GM19025 (cell line): Measurements from ENCODE around the gene GSE1.
"Not testable (repeated sequence)": the region's sequence is repeated elsewhere in the genome, so short reads cannot be mapped to it uniquely, and the experiment has no call there.

Experiments used
- ATAC-seq: cut with Tn5 transposase; IDR thresholded peaks from one replicate; pipeline ENCODE4 v1.9.1; 2021; ENCODE audit warnings: mild to moderate bottlenecking, low read depth, moderate library complexity; ENCODE audit not compliant: unreplicated experiment

GSE1 gene

DNA sequence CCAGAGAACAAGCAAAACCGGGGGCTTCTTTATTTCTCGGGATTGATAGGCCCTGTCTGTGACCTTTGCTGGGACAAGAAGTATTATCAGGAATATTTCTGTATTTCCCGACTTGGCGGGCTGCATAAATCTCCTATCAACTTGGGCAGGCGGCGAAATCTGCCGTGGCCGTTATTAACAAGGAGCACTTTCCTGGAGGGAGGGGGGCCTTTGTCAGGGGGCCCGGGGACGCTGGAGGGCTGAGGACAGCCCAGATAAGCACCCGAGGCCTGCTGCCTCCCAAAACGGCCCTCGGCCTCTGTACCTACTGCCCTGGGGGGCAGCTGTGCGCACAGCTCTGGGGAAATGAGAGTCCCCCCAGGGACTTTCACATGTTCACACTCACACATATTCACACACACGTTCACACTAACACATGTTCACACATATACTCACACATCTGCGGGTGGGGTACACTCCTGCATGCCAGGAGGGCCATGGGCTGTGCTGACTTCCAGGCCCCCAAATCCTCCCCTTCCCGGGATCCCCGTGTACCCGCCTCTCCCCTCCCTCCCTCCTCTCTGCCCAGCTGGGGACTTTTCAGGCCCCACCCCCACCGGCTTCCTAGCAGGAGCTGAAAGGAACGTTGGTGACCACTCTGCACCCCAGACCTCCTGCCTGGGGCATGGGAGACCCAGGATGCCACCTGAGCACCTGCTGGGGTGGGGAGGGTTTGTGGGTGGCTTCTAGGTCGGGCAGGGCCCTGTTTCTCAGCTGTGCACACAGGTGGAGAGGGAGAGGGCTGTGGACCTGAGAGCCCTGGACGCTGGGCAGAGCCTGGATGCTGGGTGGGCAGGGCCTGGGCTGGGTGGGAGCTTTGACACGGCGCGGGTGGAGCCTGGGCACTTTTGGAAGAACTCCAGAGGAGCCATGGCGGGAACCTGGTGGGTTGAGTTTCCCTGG lies 24.3 kb upstream of the GSE1 start:
- ATAC-seq: no peak

DNA sequence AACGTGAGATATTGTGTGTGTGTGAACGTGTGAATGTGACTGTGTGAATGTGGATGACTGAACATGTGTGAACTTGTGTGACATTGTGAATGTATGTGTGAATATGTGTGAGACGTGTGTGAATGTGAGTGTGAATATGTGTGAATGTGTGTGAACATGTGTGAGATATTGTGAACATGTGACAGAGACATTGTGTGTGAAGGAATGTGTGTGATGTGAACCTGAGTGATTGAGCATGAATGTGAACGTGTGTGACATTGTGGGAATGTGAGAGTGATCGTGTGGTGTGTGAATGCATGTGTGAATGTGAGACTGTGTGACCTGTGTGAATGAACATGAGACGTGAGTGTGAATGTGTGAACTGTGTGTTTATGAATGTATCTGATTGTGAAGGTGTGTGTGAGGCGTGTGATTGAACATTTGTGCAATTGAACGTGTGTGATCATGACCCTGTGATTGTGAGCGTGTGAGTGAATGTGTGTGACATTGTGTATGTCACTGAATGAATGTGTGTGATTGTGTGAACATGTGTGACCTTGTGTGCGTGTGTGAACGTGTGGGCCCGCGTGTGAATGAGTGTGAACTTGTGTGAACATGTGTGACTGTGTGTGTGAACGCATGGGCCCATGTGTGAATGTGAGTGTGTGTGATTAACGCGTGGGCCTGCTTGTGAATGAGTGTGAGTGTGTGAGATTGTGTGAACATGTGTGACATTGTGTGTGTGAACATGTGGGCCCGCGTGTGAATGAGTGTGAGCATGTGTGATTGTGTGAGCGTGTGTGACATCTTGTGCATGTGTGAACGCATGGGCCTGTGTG lies 23.2 kb upstream of the GSE1 start:
- ATAC-seq: no peak

DNA sequence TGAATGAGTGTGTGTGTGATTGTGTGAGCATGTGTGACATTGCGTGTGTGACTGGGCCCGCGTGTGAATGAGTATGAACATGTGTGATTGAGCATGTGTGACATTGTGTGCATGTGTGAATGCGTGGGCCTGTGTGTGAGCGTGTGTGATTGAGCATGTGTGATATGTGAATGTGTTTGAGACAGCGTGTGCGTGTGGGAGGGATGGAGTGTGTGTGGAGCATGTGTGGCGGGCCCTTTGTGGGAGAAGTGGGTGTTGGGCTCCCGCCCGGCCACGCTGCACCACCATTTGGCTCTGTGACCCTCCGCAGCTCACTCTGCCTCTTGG lies 22.7 kb upstream of the GSE1 start:
- no peak for ATAC-seq

DNA sequence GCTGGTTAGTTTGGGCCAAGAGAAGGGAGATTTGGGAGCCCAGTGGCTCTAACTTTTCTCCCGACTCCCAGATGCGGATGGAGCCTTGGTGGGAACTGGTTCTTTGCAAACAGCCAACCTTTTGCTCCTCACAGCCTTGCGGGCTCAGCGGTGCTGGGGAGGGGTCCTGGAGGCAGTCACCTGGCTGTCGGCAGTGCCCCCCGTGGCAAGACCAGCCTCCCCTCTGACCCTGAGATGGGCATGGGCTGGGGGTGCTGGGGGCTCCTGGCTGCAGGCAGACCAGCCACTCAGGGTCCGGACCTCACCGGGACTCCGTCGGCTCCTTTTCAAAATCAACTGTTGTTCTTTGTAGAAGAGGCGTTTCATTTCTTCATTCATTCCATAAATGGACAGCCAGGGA lies 21.7 kb upstream of the GSE1 start:
- ATAC-seq: no peak

DNA sequence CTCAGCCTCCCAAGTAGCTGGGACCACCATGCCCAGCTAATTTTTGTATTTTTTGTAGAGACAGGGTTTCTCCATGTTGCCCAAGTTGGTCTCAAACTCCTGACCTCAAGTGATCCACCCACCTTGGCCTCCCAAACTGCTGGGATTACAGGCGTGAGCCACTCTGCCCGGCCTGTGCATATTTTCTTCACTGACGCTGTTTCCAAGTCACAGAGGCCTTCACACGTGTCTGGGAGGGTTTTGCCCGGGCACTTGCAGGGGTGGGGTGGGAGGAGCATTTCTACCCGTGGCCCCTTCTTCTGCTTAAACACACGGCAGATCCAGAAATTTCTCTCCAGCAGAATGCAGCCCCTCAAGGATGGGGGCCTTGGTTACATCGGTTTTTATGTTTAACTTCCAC lies 20.8 kb upstream of the GSE1 start:
- not testable (repeated sequence) for ATAC-seq

DNA sequence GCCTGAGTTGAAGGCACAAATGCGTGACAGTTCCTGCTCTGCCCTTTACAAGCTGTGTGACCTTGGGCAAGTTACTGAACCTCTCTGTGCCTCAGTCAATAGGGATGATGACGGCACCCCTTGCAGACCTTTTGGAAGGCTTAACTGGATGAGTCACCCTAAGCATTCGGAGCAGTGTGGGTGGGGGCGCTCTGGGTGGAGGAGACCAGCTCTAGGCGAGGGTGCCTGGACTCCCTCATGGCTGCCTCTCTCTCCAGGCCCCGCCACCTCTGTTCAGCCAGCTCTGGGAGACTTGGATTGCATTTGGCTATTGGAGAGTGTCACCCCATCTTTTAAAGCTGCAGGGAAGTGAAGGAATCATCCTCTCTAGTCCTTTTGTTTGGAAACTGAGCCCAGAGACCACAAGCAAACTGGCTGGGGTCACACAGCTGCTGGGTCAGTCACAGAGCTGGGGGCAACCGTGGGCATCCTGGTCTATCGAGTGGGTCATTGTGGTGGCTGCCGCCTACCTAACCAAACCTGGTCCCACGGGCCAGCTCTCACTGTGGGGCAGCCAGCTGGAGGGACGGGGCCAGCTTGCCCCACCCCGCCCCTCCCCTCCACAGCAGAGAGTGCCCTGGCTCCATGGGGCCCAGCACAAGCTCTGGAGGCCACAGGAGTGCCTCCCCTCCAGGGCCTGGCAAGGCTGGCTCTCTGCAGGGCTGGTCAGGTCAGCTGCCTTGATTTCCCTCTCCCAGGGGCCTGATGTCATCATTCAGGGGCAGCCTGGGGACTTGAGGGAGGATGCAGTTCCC lies 20.2 kb upstream of the GSE1 start:
- ATAC-seq: no peak

DNA sequence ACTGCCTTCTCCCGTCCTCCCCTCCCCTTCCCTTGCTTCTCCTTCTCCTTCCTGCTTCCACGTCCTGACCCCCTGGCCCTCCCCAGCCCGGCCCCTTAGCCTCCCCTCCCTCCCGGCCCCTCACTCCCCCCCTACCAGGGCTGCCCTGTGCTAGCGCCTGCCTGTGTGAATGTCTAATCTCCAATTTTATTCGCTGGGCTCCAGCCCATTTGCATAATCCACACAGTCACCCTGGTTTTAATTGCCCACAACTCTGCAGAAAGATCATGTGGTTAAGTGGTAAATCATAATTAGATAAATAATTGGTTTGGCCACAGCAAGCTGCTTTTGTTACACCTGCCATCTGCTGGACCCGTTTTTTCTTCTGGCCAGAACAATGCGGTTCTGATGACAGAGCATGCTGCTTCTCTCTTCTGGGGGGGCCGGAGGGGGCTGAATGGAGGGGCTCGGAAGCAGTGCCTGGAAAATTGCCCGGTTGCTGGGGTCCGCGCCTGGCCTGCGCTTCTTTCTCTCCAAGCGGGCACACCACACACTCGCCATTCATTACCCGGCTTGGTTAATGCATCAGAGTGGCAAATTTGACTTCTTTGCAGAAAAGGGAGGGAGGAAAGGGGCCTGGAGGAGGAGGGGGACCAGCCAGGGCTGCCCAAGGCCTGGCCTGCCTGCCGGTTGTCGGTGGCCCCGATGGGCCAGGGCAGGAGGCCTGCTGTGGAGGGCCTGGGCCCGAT lies 19.5 kb upstream of the GSE1 start:
- ATAC-seq: no peak

DNA sequence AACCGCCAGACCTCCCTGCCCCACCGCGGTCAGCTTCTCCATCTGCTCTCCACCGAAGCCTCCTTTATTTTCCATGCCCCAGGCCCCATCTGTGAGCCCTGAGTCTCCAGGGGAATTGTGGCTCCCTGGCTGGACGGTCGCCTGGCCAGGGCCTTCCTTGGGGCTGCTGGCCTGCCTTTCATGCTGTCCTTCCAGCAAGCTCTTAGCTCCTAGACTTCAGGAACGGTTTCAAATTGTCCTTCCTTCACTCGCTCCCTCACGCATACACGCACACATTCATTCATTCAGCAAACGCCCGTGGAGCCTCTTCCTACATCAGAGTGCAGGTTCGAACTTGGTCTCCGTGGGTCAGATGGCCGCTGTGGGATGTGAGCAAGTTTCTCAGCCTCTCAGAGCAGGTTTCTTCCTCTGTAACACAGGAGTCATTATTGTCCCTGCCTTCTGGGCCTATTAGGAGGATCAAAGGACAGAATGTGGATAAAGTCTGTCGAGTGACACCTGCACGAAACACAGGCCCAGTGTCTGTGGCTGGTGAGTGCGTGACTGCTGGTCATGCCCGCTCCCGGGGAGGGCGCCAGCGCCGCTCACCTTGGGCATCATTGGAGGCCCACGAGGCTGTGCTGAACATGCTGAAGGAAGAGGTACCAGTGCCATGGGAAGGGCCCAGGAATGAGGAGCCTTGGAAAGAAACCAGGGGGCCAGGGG lies 18.7 kb upstream of the GSE1 start:
- no peak for ATAC-seq

DNA sequence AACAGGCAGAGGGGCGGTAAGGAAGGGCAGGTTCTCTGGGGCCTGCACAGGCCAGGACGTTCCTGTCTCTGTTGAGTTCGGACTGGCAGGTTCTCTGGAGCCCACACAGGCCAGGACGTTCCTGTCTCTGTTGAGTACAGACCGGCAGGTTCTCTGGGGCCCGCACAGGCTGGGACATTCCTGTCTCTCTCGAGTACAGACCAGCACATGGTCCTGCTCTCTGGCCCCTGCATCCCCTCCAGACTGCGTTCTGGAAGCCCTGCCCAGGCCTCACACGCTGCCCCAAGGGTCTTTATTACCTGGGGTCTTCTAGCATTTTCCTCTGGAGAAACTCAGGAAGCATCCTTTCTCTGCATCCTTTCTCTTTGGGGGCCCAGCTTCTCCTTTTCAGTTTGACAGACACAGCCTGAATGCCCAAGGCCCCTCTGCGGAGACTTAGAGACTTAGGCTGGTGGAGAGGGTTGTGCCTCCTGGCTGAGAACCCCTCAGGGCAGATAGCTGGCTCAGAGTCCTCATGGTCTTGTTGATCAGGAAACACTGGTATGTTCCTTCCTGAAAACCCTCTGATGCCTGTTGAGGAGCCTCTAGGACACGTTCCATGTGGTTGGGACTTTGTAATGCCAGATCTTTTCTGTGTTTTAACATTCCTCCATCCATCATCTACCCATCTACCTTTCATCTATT lies 18.0 kb upstream of the GSE1 start:
- ATAC-seq: no peak

DNA sequence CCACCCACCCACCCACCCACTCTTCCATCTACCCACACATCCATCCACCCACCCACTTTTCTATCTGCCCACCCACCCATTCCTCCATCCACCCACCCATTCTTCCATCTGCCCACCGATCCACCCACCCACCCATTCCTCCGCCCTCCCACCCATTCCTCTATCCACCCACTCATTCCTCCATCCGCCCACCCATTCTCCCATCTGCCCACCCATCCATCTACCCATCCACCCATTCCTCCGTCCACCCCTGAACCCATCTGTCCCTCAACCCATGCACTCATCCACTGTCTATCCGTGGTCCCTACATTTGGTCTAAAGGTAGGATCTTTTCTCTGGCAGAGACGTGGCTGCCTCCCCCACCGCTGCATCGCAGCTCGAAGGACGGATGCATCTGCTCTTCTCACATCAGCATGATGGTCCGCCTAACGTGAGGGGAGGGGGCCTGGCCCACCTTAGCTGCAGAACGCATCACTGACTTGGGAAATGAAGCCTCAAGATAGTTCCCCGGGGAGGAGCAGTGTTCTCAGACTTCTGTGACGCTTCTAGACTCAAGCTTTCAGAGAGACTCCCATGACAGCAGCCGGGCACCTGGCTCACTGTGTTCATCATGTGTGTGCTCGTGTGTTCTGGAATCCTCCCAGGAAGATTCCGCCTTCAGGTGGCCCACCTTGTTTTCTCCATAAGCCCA lies 17.2 kb upstream of the GSE1 start:
- no peak for ATAC-seq

DNA sequence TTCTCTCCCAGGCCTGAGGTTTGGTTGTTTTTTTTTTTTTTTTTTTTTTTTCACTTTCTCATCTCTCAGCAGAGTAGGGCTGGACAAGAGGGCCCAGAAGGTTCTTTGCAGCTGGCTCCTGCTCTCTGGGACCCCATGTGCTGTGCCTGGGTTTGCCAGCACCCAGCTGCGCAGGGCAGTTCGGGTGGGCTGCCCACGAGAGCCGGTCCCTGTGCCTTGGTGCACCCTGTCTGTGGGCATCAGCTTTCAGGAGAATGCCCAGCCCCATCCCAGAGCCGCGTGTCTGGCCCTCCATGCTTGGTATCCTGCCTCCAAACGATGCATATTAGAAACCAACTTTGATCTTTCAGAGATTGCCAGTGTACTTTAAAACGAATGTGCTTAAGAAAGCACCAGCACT lies 15.0 kb upstream of the GSE1 start:
- no peak for ATAC-seq

DNA sequence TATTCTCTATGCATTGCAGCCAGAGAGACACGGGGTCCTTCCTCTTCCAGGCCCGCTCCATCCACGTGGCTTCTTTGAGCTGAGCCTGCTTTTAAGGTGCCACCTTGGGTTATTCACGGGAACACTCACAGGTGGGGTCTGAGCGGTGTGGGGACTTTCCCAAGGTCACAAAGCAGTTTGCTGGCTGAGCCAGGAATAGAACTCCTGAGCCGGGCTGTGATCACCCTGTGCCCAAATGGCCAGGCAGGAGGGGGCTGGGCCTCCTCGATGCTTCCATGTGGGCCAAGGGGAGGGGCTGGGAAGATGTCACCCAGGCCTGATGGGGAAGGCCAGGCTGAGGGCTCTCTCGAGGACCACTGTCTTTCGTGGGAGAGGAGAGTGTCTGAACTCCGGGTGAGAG lies 13.0 kb upstream of the GSE1 start:
- ATAC-seq: no peak

DNA sequence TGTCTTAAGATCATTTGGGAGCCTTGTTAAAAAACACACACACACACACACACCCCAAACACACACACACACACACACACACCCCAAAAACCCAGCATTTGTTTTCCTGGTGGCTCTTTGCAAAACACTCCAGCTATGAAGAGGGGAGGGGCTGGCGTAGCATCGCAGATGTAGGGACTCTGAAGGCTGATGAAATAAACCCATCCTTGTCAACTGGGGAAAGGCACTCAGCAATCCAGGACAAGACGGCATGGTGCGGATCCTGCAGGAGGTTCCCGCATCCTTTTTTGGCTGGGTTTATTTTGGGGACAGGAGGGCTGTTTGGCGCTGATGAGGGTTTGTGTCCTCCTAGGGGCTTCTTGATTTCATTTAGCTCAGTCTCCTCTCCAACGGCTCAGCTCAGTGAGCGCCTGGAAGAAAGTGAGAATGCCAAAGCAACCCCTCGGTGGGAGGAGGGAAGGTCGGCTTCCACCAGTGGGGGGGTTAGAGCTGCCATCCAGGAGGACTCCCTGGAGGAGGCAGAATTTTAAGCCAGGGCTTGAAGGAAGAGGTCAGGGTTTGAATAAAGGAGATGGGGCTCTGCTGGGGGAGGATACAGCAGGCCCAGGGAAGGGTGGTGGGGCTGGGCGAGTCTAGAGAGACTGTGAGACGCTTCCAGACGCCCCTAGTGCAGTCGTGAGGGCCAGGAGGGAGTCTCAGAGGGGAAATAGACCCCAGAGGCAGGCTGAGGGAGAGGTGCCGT lies 12.4 kb upstream of the GSE1 start:
- no peak for ATAC-seq

DNA sequence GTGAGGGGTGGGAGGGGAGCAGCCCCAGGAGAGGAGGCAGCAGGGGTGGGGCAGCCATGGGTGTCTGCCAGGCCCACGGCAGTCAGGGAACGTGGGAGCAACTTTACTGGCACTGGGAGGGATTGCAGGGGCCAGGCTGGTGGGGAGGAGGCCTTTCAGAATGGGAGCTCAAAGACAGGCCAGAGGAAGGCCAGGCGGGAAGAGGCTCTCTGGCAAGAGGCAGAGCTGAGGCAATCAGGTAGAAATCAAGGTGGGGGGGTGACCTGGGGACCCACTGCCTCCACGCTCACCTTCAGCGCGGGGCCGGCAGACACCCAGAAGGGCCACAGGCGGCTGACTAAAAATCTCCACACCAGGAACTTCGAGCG lies 11.9 kb upstream of the GSE1 start:
- no peak for ATAC-seq

DNA sequence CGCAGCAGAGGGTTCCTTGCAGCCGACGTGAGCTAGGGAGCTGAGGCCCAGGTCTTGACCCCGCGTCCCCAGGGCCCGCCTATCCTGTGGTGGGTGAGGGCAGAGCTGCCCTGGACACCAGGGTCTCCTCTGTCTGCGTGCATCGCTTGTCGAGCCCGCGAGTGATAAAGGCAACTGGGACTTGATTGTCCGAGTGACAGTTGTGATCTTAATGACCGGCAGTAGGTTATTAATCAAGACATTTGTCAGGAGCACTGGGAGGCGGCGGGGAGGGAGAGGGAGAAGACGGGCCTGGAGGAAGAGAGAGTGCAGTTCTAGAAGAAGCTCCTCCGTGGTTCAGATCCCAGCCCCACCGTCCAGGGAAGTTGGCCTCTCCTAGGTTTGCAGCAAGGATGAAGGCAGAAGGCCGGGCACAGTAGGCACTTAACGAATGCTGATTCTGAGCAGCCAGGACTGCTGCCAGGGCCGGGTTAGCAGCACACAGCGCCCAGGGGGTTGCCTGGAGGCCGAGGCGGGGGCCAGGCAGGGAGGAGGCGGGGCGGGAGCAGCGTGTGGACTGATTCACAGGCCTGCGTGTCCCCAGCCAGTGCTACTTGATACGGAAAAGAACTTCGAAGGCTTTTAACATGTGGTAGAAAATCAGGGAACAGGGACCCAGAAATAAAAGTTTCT lies 11.3 kb upstream of the GSE1 start:
- ATAC-seq: no peak

DNA sequence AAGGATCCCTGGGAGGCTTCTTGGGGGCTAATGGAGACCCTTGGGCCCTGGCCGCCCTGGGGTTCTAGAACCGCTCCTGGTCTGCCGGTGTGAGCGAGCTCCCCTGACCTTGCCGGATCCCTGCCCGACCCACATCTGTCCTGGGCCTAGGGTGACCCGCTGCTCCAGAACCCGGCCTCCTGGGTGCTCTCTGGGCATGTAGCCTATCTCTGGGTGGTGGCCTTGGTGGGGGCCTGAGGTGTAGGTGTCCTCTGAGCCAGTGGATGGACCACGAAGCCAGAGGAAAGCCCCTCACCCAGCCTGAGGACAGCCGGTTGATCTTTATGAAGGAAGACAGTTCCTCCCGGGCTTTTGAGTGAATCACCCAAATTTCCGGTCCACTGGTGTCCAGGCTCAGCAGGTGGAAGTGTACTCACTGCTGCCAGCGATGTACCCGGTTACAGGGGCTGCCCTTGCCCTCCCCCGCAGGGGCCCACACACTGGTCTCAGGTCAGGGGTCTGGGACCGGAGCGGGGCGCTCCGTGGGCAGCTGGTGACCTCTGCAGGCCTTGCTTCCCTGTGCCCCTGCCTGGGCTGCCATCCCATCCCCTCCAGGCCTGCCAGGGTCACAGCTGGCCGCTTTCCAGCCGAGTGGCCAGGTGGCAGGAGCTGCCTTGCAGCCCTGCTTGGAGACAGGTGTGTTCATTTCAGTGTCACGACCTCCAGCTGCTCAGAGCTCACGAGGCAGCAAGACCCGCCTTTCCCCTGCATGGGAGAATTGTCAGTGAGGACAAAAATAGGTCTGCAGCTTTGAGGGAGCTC lies 10.5 kb upstream of the GSE1 start:
- ATAC-seq: no peak
